OCI-LY7 (cell line): Measurements from ENCODE around the gene LAIR2. TPM values are rescaled to one million over a fixed set of nuclear protein-coding genes. Genes with fewer than 3 reads are reported as not detected.

Experiments
- BruUV-seq: library from RNA; stranded (reverse); fragments of 400-500 nt; replicated peaks from 2 replicates; lab custom pipeline; 2021; lab: Mats Ljungman, UMichigan
- CTCF ChIA-PET: fragments of 300-600 bp; sonication (Branson Sonifier 250); formaldehyde crosslinking; loops from one replicate; lab custom pipeline; 2022; ENCODE audit warnings: antibody characterized with exemption; ENCODE audit not compliant: unreplicated experiment; lab: Charles Lee
- POLR2A ChIA-PET: fragments of 300-600 bp; sonication (Branson Sonifier 250); formaldehyde crosslinking; loops from one replicate; lab custom pipeline; 2022; ENCODE audit warnings: antibody characterized with exemption; lab: Charles Lee
- DNase-seq: peaks from one replicate; pipeline ENCODE4 v3.0.0-alpha.2; 2015; ENCODE audit warnings: low spot score
- H2AFZ ChIP-seq: fragments of 200-600 bp; sonication (generic), shearing (Covaris generic); 2 replicates; pipeline ENCODE4 v1.6.1; 2014; ENCODE audit warnings: mild to moderate bottlenecking, antibody characterized with exemption, low read length, moderate library complexity
- H3K27ac ChIP-seq: fragments of 200-600 bp; sonication (generic); 2 replicates; pipeline ENCODE4 v1.5.1; 2014; ENCODE audit warnings: mixed run types, low read depth, mild to moderate bottlenecking, moderate library complexity, low read length, inconsistent platforms; ENCODE audit not compliant: poor library complexity, severe bottlenecking
- H3K36me3 ChIP-seq: fragments of 200-600 bp; sonication (generic); 2 replicates; pipeline ENCODE4 v1.6.1; 2014; ENCODE audit warnings: mild to moderate bottlenecking, antibody characterized with exemption, low read length, moderate library complexity, mixed read lengths; ENCODE audit not compliant: insufficient read depth
- H3K4me1 ChIP-seq: fragments of 200-600 bp; sonication (generic); 2 replicates; pipeline ENCODE4 v1.5.1; 2014; ENCODE audit warnings: mild to moderate bottlenecking, low read length; ENCODE audit not compliant: insufficient read depth, poor library complexity, severe bottlenecking
- H3K4me2 ChIP-seq: fragments of 200-600 bp; sonication (generic); 2 replicates; pipeline ENCODE4 v1.6.1; 2014; ENCODE audit warnings: mild to moderate bottlenecking, low read length
- H3K4me3 ChIP-seq: fragments of 200-600 bp; sonication (generic); 2 replicates; pipeline ENCODE4 v1.5.1; 2014; ENCODE audit warnings: mild to moderate bottlenecking, low read depth, low read length; ENCODE audit not compliant: poor library complexity, severe bottlenecking
- H3K79me2 ChIP-seq: fragments of 200-600 bp; sonication (generic); 2 replicates; pipeline ENCODE4 v1.6.1; 2016; ENCODE audit warnings: low read depth, mild to moderate bottlenecking, low read length, moderate library complexity, mixed read lengths; ENCODE audit not compliant: insufficient read depth
- H3K9me2 ChIP-seq: fragments of 200-600 bp; sonication (generic); 2 replicates; pipeline ENCODE4 v1.6.1; 2016; ENCODE audit warnings: mild to moderate bottlenecking, low read length, mixed read lengths; ENCODE audit not compliant: insufficient read depth
- H3K9me3 ChIP-seq: fragments of 200-600 bp; sonication (generic); 2 replicates; pipeline ENCODE4 v1.6.1; 2014; ENCODE audit warnings: mild to moderate bottlenecking, mixed run types, low read length, mixed read lengths
- H4K20me1 ChIP-seq: fragments of 200-600 bp; sonication (generic); 2 replicates; pipeline ENCODE4 v1.6.1; 2014; ENCODE audit warnings: mild to moderate bottlenecking, antibody characterized with exemption, low read length, moderate library complexity, mixed read lengths; ENCODE audit not compliant: insufficient read depth
- CTCF ChIP-seq: fragments of 200-600 bp; sonication (generic); conservative IDR thresholded peaks from 2 replicates; pipeline ENCODE4 v1.5.1; 2014; ENCODE audit warnings: mild to moderate bottlenecking, antibody characterized with exemption, low read length, moderate library complexity, mixed read lengths
- EZH2phosphoT487 ChIP-seq: fragments of 200-600 bp; sonication (generic); IDR thresholded peaks from 2 replicates; pipeline ENCODE4 v1.6.1; 2018; ENCODE audit warnings: low read depth, borderline replicate concordance, mild to moderate bottlenecking, mixed run types, antibody characterized with exemption, low read length, moderate library complexity, mixed read lengths
- intact Hi-C: fragments of 100-400 bp; cut with micrococcal nuclease; formaldehyde crosslinking; loops from one replicate; pipeline ENCODE4 v1.10.0; 2022; ENCODE audit not compliant: unreplicated experiment
- total RNA-seq, 2 experiments: library from RNA; depleted of rRNA in 1 of 2; stranded (reverse); fragments of >200 nt in 1 of 2; shearing (Covaris generic) in 1 of 2; gene quantifications; 2 replicates each; pipeline ENCODE4 v1.2.3, GENCODE V29; 2014 to 2022

The LAIR2 gene
- total RNA-seq, 2 experiments from 2014 or later, result not detected

GRCh38 chr19:54525636-54526035, 23.0 kb downstream of the LAIR2 start:
- Histone ChIP-seq H3K4me2 (no peak overlapping the region), H3K36me3 (no peaks in the 10 kb centered on the region), H3K4me1 (peaks cover 5% of the 10 kb centered on the region), H2AFZ (no peak overlapping the region), H3K9me2 (no peaks in the 10 kb centered on the region), H3K9me3 (no peaks in the 10 kb centered on the region), H4K20me1 (no peaks in the 10 kb centered on the region), H3K79me2 (no peaks in the 10 kb centered on the region), H3K4me3 (no peak overlapping the region), H3K27ac (no peak overlapping the region)
- no TSS peak for BruUV-seq
- no peak for DNase-seq
- intact Hi-C loops, result no loop called here
- POLR2A ChIA-PET, result no interaction called here
- CTCF ChIA-PET, result no interaction called here
- TF ChIP-seq EZH2phosphoT487 (no peak), CTCF (no peak)

DNA sequence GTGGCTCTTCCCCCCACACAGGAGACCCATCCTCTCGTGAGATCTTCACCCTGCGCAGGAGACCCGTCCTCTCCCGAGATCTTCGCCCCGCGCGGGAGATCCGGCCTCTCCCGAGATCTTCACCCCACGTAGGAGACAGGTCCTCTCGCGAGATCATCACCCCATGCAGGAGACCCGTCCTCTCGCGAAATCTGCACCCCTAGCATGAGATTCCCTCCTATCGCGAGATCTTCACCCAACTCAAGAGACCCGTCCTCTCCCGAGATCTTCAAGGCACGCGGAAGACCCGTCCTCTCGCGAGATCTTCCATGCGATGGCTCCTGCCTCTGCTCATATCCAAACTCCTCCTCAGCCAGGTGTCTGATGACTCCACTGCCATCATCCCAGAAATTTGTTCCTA, 24.3 kb downstream of the LAIR2 start:
- H3K4me3 ChIP-seq, result no peak overlapping the region
- H3K4me2 ChIP-seq, result no peak overlapping the region
- H3K4me1 ChIP-seq, result peaks cover 5% of the 10 kb centered on the region
- intact Hi-C loops, result no loop called here
- H3K27ac ChIP-seq, result no peak overlapping the region
- CTCF ChIA-PET, result no interaction called here
- TF ChIP-seq EZH2phosphoT487 (no peak), CTCF (no peak)
- no peaks in the 10 kb centered on the region for H4K20me1 ChIP-seq
- DNase-seq, result no peak
- no TSS peak for BruUV-seq
- no peaks in the 10 kb centered on the region for H3K9me2 ChIP-seq
- H3K9me3 ChIP-seq, result no peaks in the 10 kb centered on the region
- POLR2A ChIA-PET, result no interaction called here
- H2AFZ ChIP-seq, result no peak overlapping the region
- H3K79me2 ChIP-seq, result no peaks in the 10 kb centered on the region
- no peaks in the 10 kb centered on the region for H3K36me3 ChIP-seq

DNA sequence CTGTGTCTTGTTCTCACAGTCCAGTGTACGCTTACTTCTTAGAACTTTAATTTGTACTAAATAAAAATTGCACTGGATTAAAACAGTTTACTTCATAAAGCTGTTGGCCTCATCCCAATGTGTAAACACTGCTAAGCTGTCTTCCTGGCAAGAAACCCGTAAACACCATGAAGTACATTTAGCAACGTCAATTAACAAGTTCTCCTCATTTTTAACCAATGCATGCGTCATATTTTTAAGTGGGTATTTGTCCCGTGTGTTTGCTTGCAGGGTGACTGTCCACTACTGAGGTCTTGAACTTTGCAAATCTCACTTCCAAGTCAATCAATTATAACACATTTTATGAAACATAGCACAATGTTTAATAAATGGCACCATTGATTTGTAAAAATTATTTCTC, 28.2 kb downstream of the LAIR2 start:
- H3K27ac ChIP-seq, result no peak overlapping the region
- H3K9me3 ChIP-seq, result no peaks in the 10 kb centered on the region
- no peaks in the 10 kb centered on the region for H3K9me2 ChIP-seq
- no peak overlapping the region for H2AFZ ChIP-seq
- CTCF ChIA-PET, result no interaction called here
- intact Hi-C loops, result no loop called here
- TF ChIP-seq EZH2phosphoT487, result no peak
- TF ChIP-seq CTCF, result no peak
- no peak overlapping the region for H3K4me2 ChIP-seq
- POLR2A ChIA-PET, result no interaction called here
- no peaks in the 10 kb centered on the region for H3K79me2 ChIP-seq
- BruUV-seq, result no TSS peak
- no peak overlapping the region for H3K4me3 ChIP-seq
- no peak for DNase-seq
- no peaks in the 10 kb centered on the region for H3K36me3 ChIP-seq
- peaks cover 17% of the 10 kb centered on the region for H3K4me1 ChIP-seq
- H4K20me1 ChIP-seq, result no peaks in the 10 kb centered on the region
